Medulla oblongata (tissue), 1 donor: ENCODE results near the gene VAC14.

Experiments used
- DNase-seq: peaks from one replicate; pipeline ENCODE4 v3.0.0-alpha.2; 2015; ENCODE audit errors: extremely low spot score

Gene VAC14

GRCh38 chr16:70663524-70664324 lies 137.2 kb downstream of the VAC14 start:
- DNase-seq, result no peak

GRCh38 chr16:70662991-70663523 lies 137.9 kb downstream of the VAC14 start:
- no peak for DNase-seq

GRCh38 chr16:70661918-70662641 lies 138.9 kb downstream of the VAC14 start:
- DNase-seq, result peak; percentile 64

- no peak for DNase-seq
These were observed 139.4 kb downstream of the VAC14 start for GRCh38 chr16:70661534-70661917.

- DNase-seq, result no peak
These were observed 140.1 kb downstream of the VAC14 start for GRCh38 chr16:70660672-70661350.

- DNase-seq, result no peak
These were observed 140.8 kb downstream of the VAC14 start for GRCh38 chr16:70659953-70660671.

- DNase-seq, result no peak
These were observed 141.4 kb downstream of the VAC14 start for GRCh38 chr16:70659546-70659945.

GRCh38 chr16:70658921-70659320 lies 142.0 kb downstream of the VAC14 start:
- DNase-seq, result no peak

- DNase-seq, result no peak
These were observed 143.0 kb downstream of the VAC14 start for GRCh38 chr16:70657956-70658355.

- DNase-seq, result no peak
These were observed 144.2 kb downstream of the VAC14 start for GRCh38 chr16:70656712-70657263.

GRCh38 chr16:70656065-70656711 lies 144.8 kb downstream of the VAC14 start:
- DNase-seq, result no peak

- peak; percentile 92 for DNase-seq
These were observed 146.9 kb downstream of the VAC14 start for GRCh38 chr16:70653809-70654771.

- no peak for DNase-seq
These were observed 147.6 kb downstream of the VAC14 start for GRCh38 chr16:70653406-70653805.

GRCh38 chr16:70652322-70652721 lies 148.6 kb downstream of the VAC14 start:
- no peak for DNase-seq

GRCh38 chr16:70651524-70651923 lies 149.4 kb downstream of the VAC14 start:
- DNase-seq, result no peak

GRCh38 chr16:70650216-70650615 lies 150.7 kb downstream of the VAC14 start:
- DNase-seq, result no peak

- DNase-seq, result no peak
These were observed 151.7 kb downstream of the VAC14 start for GRCh38 chr16:70649300-70649699.

- DNase-seq, result no peak
These were observed 152.4 kb downstream of the VAC14 start for GRCh38 chr16:70648606-70649005.
